ENCODE results near the gene RELT.

Gene RELT

DNA sequence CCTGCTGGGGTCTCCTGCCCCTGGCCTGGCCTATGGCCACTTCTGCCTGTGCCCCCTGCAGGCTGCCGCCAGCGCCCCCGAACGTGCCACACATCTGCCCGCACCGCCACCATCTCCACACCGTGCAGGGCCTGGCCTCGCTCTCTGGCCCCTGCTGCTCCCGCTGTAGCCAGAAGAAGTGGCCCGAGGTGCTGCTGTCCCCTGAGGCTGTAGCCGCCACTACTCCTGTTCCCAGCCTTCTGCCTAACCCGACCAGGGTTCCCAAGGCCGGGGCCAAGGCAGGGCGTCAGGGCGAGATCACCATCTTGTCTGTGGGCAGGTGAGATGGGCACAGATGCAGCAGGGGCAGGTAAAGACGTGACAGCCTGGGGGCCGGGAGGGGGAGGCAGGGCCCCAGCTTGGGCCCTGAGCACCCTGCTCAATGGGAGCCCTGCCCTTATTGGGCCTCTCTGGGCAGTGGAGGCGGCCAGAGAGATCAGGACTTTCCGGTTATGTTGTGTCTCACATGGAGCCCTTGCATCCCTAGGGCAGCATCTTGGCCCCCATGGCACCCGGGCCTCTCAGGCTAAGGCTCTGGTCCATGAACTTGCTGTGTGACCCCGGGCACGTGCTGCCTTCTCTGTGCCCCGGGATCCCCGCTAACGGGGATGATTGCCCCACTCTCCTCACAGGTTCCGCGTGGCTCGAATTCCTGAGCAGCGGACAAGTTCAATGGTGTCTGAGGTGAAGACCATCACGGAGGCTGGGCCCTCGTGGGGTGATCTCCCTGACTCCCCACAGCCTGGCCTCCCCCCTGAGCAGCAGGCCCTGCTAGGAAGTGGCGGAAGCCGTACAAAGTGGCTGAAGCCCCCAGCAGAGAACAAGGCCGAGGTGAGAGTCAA, 18.5 kb downstream of the RELT start:
- TF ChIP-seq, protein P1, sequence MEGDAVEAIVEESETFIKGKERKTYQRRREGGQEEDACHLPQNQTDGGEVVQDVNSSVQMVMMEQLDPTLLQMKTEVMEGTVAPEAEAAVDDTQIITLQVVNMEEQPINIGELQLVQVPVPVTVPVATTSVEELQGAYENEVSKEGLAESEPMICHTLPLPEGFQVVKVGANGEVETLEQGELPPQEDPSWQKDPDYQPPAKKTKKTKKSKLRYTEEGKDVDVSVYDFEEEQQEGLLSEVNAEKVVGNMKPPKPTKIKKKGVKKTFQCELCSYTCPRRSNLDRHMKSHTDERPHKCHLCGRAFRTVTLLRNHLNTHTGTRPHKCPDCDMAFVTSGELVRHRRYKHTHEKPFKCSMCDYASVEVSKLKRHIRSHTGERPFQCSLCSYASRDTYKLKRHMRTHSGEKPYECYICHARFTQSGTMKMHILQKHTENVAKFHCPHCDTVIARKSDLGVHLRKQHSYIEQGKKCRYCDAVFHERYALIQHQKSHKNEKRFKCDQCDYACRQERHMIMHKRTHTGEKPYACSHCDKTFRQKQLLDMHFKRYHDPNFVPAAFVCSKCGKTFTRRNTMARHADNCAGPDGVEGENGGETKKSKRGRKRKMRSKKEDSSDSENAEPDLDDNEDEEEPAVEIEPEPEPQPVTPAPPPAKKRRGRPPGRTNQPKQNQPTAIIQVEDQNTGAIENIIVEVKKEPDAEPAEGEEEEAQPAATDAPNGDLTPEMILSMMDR (IDR thresholded peaks at IDR 0.05; ENCODE audit: control insufficient read depth, extremely low read depth, insufficient read depth) = no peak
- no peak for DNase-seq (ENCODE audit: low read depth)

DNA sequence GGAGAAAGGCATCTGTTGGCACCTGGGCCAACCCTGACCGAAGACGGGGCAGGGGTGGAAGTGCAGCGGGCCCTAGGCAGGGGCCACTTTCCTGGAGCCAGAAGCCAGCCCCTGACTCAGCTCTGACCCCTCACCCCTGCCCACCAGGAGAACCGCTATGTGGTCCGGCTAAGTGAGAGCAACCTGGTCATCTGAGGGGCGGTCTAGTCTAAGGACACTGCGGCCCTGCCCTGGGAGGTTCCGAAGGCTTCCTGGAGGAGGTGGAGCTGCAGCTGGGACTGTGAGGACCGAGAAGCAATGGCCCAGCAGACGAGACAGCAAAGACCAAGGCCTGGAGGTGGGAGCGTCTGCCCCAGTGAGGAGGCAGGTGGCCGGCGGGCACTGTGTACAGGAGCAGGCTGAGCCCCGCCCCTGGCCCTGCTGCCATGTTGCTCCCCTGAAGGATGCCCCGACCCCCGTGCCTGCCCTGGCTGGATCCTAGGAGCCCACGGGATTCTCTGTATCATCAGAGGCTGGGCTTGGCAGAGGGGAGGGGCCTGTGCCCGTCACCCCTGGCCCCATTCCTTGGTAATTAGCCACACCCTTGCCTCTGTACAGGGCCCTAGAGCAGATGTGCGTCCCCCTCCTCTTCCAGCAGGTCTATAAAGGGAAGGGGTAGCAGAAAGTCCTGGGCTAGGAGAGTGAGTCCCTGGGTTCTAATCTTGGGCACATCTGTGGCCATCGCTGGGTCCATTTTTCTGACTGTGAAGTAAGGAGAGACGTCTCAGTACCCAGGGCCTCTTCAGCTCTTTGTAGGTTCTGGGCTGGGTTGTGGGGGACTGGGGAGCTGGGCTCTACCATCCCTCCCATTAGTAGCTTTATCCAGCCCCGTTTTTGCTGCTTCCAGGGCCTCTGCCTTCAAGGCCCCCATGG, 19.4 kb downstream of the RELT start:
- H3K4me3 ChIP-seq (ENCODE audit: low read depth, low read length) = no peak overlapping the region
- TF ChIP-seq, protein P1 (IDR thresholded peaks at IDR 0.05; ENCODE audit: control insufficient read depth, extremely low read depth, insufficient read depth) = no peak
- DNase-seq (ENCODE audit: low read depth) = no peak

More for the DNA sequence above, 18.5 kb downstream of the RELT start:
- H3K4me3 ChIP-seq (ENCODE audit: low read depth, low read length) = no peak overlapping the region

DNA sequence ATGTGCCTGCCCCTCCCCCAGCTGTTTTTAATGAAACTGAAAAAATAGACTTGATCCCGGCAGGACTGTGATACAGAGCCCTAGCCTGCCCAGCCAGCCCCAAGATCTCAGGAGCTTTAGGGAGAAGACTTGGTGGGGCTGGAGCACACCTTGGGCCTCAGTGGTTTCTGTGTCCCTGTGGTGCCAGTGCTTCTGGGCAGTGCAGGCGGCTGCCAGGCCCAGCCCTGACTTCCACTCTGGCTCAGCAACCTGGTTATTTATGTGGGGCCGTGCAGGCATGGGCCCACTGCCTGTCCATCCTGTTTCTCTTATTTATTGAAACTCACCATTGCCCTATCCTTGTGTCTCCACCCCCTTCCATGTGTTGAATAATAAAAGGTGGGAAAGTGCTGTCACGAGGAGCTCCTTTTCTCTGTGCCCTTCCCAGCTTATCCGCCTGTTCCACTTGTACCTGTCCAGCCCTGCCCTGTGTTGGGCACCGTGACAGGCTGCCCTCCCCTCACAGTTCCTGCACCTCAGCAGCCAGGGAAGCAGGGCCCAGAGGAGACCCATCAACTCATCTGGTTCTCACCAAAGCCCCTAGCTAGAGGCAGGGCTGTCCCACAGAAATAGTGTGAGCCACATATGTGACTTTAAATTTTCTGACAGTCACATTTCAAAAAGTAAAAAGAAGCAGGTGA, 20.2 kb downstream of the RELT start:
- no peak overlapping the region for H3K4me3 ChIP-seq (ENCODE audit: low read depth, low read length)
- TF ChIP-seq, protein P1 (IDR thresholded peaks at IDR 0.05; ENCODE audit: control insufficient read depth, extremely low read depth, insufficient read depth) = no peak
- DNase-seq (ENCODE audit: low read depth) = no peak

DNA sequence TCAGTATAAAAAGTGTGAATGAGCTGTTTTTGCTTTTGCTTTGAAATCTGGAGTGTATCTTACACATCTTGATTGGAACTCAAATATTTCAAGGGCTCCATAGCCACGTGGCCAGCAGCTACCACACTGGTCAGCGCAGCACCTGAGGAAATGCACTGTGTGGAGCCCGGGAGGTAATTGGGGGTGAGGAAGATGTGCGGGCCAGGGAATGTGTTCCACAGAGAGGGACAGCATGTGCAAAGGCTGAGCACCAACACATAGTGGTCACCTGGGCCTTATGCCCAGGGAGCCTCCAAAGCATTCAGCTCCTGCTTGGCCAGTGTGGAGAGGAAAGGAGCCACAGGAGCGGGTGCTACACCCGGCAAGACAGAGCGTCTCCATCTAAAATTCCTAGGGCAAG, 20.8 kb downstream of the RELT start:
- TF ChIP-seq, protein P1 (IDR thresholded peaks at IDR 0.05; ENCODE audit: control insufficient read depth, extremely low read depth, insufficient read depth) = no peak
- H3K4me3 ChIP-seq (ENCODE audit: low read depth, low read length) = no peak overlapping the region
- no peak for DNase-seq (ENCODE audit: low read depth)

DNA sequence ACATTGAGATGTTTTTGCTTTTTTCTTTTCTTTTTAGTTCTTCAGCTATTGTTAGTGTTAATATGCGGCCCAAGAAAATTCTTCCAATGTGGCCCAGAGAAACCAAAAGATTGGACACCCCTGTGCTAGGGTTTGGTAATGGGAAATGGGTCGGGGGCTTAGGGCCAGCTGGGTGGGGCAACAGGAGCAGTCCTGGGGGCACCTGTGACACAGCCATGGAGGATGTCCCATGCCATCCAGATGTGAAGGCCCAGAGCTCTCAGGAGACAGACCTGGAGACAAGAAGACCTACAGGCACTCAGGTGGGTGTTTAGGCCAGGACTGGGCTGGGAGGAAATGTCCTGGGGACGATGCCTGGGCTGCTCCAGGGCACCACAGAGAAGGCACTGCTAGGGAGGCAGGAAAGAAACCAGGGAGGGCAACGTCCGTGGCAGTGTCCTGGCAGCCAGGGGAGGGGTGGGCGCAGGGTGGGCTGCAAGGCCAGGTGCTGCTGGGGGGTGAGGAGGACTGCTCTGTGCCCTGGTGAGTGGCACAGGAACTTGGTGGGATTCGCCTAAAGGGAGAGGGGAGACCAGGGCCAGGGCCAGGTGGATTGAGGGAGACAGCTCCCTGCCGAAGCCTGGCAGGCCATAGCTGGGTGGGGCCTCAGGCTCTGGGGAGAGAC, 21.4 kb downstream of the RELT start:
- DNase-seq (ENCODE audit: low read depth) = no peak
- H3K4me3 ChIP-seq (ENCODE audit: low read depth, low read length) = no peak overlapping the region
- TF ChIP-seq, protein P1 (IDR thresholded peaks at IDR 0.05; ENCODE audit: control insufficient read depth, extremely low read depth, insufficient read depth) = no peak

DNA sequence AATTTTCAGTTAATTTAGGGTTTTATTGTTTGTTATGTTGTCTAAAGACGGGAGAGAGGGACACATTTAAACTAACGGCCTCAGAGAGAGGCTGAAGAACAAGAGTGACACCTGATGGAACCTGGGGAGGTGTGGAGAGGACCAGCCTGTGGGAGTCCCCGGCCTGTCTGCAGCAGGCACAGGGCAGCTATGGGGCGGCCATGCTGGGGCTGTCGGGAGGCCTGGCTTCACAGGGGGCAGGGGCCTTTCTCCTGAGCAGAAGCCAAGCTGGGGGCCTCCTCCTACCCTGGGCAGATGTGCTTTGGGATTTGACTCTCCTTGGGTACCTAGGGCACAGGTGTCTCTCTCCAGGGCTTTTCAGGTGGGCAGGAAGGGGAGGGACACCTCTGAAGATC, 21.9 kb downstream of the RELT start:
- TF ChIP-seq, protein P1 (IDR thresholded peaks at IDR 0.05; ENCODE audit: control insufficient read depth, extremely low read depth, insufficient read depth) = no peak
- H3K4me3 ChIP-seq (ENCODE audit: low read depth, low read length) = no peak overlapping the region
- DNase-seq (ENCODE audit: low read depth) = no peak
